KOPT-K1 (cell line): ENCODE results near the gene FBXW10B.
"Not testable (repeated sequence)": the region's sequence is repeated elsewhere in the genome, so short reads cannot be mapped to it uniquely, and the experiment has no call there.

Experiments used
- H3K27ac ChIP-seq: fragments of 200-600 bp; sonication (generic); 2 replicates; pipeline ENCODE4 v1.5.1; 2016; ENCODE audit warnings: antibody characterized with exemption, mild to moderate bottlenecking, low read depth, low read length; ENCODE audit not compliant: poor library complexity, severe bottlenecking
- H3K36me3 ChIP-seq: fragments of 200-600 bp; sonication (generic); 2 replicates; pipeline ENCODE4 v1.5.1; 2017; ENCODE audit warnings: antibody characterized with exemption, mild to moderate bottlenecking, low read length, moderate library complexity; ENCODE audit not compliant: insufficient read depth
- H3K9me3 ChIP-seq: fragments of 200-600 bp; sonication (generic); 2 replicates; pipeline ENCODE4 v1.5.1; 2017; ENCODE audit warnings: antibody characterized with exemption, low read length, mild to moderate bottlenecking; ENCODE audit not compliant: insufficient read depth, poor library complexity, severe bottlenecking

FBXW10B gene

DNA sequence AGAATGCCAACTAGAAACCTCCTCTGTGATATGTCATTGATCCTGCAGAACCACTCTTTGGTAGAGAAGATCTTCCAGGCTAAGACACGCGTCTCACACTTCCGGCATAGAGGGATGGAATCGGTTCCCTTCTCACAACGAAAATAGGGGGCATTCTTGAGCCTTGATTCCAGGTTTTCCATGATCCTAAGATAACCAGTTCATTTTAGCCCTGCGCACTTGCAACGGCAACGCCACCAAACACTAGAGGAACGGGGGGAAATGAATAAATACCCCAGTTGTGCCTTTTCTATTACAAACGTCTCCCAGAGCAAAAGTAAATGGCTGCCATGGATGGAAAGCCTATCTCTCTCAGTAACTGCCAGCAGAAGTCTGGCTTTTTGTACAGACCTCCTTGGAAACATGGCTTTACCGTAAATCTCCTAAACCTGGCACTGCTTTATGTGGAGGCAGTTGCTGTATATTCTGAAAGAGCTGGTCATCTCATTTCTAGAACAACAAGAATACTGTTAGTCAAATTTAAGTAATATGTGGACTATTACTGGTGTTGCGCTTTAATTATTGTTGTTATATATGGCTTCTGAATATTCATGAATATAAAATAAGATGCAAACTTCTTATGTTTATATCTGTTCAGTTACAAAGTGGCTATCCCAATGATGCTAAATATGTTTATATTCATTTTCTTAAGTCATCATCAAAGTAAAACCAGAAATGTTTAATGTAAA, at the start of gene FBXW10B:
Gene FBXW10B, minus strand, starts transcription at position 374 of the 728 bp plus-strand sequence. Its CDS starts 192 bp downstream, at position 182.
- not testable (repeated sequence) for H3K36me3 ChIP-seq, H3K27ac ChIP-seq, H3K9me3 ChIP-seq

GRCh38 chr17:15663691-15664090, 44.2 kb upstream of the FBXW10B start:
- Histone ChIP-seq H3K27ac (no peak overlapping the region), H3K36me3 (peaks cover 34% of the 10 kb centered on the region)

DNA sequence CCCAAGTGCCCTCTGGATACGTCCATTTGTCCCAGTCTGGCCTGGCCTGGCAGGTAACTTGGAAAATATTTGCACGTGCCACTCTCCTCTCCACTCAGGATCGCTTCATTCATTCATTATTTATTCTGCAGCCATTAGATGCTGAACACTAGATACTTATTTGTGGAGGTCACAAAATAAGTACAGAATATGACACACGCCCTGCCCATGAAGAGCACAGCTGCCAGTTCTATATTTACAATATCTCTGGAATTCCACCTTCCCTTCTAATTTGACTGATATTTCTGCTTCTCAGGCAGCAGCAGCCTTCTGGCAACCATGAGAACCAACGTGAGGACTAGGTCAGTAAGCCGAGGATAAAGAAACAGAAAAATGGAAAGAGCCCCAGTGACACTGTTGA, 43.7 kb upstream of the FBXW10B start:
- no peaks in the 10 kb centered on the region for H3K9me3 ChIP-seq
- no peak overlapping the region for H3K27ac ChIP-seq
- H3K36me3 ChIP-seq: peaks cover 31% of the 10 kb centered on the region

More at GRCh38 chr17:15663691-15664090, 44.2 kb upstream of the FBXW10B start:
- H3K9me3 ChIP-seq: no peaks in the 10 kb centered on the region

DNA sequence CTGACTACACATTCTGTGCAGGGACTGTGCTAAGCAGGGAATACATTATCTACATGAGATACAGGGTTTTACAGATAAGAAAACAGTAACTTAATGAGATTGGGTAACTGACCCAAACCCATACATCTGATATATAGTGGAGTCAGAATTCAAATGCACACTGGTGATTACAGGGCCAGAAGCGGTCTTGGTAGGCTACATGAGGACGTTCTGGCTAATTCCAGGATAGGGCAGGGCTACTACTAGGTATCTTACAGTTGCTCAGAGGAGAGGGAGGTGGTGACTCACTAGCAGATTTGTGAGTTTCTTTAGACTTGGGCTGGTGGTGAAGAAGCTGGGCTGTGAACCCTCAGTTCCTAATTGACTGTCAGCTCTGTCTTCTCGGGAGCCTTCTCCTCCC, 43.2 kb upstream of the FBXW10B start:
- Histone ChIP-seq H3K36me3 (peaks cover 31% of the 10 kb centered on the region), H3K9me3 (no peaks in the 10 kb centered on the region), H3K27ac (no peak overlapping the region)

DNA sequence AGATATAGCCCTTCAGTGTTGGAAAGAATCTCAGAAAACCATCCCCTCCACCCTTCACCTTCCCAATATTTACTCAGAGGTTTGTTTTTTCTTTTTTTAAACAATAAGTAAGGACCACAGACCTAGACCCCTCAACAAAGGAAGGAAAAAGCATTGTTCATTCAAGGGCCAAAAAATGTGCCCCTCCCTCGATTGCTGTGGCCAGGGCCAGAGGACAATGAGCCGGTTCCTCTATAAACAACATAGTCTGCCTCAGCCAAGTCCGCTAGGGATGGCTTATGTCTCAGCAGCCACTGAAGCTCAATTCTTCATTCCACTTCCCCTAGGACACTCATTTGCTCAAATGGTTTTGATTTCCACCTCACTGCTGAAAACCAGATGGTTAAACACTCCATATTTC, 40.6 kb upstream of the FBXW10B start:
- Histone ChIP-seq H3K27ac (no peak overlapping the region), H3K9me3 (no peaks in the 10 kb centered on the region), H3K36me3 (peaks cover 31% of the 10 kb centered on the region)

DNA sequence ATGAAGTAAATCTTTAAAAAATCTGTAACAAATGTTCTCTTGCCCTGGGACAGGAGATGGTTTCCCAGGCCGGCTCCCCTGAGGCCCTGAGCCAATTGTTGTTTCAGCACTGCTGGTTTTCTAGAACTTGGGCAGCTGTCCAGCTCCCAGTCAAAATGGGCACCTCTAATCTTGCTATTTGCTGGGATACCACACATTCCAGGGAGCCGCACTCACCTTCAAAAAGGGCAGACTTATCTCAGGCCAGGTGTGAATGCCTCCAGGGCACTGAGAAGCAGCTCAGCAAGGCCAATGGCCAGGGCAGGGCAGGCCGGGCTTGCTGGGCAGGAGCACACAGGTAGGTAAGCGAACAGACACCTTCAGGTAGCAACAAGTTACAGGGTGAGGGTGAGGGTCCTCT, 40.2 kb upstream of the FBXW10B start:
- H3K9me3 ChIP-seq: no peaks in the 10 kb centered on the region
- H3K27ac ChIP-seq: no peak overlapping the region
- H3K36me3 ChIP-seq: peaks cover 31% of the 10 kb centered on the region

DNA sequence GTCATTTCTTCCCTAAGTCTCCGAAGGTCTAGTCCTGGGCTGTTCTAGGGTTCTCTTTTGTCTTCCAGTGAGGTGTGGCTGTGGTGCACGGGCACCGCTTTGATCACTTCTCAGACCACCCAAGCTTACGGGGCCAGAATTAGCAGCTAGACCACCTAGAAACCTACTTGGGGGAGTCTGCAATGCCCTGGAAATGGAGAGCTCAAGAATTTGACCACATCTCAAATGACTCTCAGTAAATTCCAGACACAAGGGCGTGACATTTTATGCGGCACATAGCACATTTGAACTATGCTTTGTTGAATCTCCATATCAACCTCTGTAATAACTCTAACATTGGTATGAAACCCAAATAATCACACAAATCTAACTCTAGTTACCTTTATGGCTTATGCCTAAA, 39.7 kb upstream of the FBXW10B start:
- H3K9me3 ChIP-seq: no peaks in the 10 kb centered on the region
- H3K27ac ChIP-seq: no peak overlapping the region
- peaks cover 27% of the 10 kb centered on the region for H3K36me3 ChIP-seq

GRCh38 chr17:15658296-15658695, 38.8 kb upstream of the FBXW10B start:
- H3K27ac ChIP-seq: no peak overlapping the region
- peaks cover 17% of the 10 kb centered on the region; the same call in 1 of the 2 replicates for H3K36me3 ChIP-seq
- H3K9me3 ChIP-seq: no peaks in the 10 kb centered on the region

DNA sequence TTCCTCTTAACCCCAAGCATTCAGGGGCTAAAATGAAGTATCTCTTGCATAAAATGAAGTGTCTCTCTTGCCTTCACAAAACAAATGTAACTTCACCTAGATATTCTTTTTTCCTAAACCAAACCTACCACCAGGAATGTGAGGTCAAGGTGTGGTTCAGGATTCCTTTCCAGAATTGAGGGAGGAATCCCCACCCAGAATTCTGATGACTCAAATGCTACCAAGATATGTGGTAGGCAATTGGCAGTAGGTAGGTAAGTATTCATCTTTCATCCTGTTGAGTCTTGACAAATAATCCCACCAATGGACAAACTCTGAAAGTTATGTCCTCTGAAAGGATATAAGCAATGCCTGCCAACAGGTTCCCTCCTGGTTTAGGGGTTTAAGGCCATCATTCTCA, 38.4 kb upstream of the FBXW10B start:
- no peaks in the 10 kb centered on the region for H3K9me3 ChIP-seq
- H3K27ac ChIP-seq: no peak overlapping the region

DNA sequence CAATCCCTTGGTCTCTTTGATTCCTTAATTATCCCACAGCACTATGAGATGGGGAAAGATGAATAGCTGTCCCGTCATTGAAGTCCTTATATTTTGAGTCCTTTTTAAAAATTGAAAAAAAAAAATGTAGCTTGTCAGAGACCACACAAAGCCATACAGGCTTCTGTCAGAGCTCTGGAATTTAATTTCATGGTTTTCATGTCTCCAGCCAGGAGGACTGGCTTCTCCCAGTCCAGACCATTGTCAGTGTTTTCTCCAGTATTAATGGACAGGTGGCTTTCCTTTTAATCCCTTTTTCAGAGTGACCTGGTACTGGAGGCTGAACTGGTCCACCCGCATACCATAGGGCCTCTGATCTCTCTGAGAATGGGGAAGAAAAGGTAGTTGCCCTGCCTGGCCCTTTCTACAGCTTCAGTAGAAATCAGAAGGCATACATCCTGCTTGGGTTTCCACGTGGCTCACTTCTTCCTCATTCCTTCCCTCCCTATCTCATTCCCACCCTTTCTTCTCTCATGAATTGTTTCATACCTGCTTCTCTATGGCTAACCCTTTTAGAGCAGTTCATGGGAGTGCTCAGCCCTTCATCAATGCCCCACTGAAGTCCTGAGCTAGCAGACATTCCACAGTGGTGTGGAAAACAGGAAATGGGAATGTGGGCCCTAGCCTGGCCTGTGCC, 35.5 kb upstream of the FBXW10B start:
- Histone ChIP-seq H3K27ac (no peak overlapping the region), H3K36me3 (0 out of 2 replicates have a peak, but pooled peaks cover 6% of the 10 kb centered on the region), H3K9me3 (no peaks in the 10 kb centered on the region)

More for the DNA sequence above, 38.4 kb upstream of the FBXW10B start:
- H3K36me3 ChIP-seq: 0 out of 2 replicates have a peak, but pooled peaks cover 13% of the 10 kb centered on the region

DNA sequence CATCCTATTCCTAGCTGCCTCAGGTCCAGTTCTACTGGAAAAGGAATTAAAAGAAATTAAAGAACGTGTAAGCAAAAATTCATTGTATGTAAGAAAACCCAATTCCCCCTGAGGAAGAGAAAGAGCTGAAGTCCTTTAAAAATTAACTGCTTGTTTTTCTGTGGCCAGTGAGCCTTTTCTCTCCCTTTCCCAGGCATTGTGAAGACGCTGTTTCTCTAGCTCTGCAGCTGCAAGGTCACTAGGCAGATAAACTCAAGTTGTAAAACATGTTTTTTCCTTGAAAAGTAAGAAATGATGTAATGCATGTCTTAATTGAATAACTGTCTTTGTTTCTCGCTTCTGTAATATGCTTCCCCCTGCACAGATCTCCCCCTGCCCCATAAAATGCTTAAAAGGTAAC, 34.9 kb upstream of the FBXW10B start:
- H3K27ac ChIP-seq: not testable (repeated sequence)

GRCh38 chr17:15652960-15653359, 33.5 kb upstream of the FBXW10B start:
- no peaks in the 10 kb centered on the region for H3K36me3 ChIP-seq
- no peak overlapping the region for H3K27ac ChIP-seq
- H3K9me3 ChIP-seq: no peaks in the 10 kb centered on the region

More for the DNA sequence above, 34.9 kb upstream of the FBXW10B start:
- H3K9me3 ChIP-seq, H3K36me3 ChIP-seq: not testable (repeated sequence)

- peak overlapping the region; percentile 48 for H3K27ac ChIP-seq
- H3K36me3 ChIP-seq: no peaks in the 10 kb centered on the region
- H3K9me3 ChIP-seq: no peaks in the 10 kb centered on the region
These were observed 32.1 kb upstream of the FBXW10B start for GRCh38 chr17:15651583-15652110.

DNA sequence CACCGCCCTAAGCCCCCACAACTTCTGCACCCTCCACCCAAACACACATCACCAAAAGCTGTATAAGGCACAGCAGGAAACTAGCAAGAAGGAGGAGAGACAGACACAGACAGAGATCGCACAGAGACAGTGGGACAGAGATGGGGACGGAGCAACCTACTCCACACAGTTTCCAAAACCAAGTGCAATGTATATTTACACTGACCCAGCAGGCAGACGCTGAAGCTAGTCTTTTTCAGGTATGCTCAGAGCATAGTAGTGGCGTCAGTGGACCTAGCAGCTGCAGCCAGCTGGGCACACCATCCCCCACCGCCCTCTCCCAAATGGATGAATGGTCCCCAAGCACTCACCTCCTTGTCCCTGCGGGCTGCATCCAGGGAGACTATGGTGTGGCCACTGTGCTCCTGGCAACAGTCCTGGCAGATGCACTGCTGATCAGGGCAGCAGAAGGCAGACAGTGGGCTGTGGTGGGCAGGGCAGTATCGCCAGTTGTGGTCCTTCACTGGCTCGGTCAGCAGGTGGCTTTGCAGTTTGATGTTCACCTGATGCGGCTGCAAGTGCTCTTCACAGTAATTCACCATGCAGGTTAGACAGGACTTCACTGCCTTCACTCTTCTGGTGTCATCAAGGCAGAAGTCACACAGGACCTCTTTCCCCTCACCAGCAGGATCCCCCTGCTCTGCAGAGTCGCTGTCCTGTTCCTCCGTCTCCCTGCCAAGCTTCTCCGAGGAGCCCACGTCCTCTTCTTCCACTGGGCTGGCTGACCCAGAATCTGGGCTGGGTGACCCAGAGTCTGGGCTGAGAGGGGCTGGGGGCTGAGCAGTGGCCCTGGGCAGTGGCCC, 31.5 kb upstream of the FBXW10B start:
- H3K9me3 ChIP-seq: no peaks in the 10 kb centered on the region
- H3K27ac ChIP-seq: peak overlapping the region; percentile 48
- no peaks in the 10 kb centered on the region for H3K36me3 ChIP-seq
